ENCODE measurements around the gene KCNK1. TPM values are rescaled to one million over a fixed set of nuclear protein-coding genes. Genes with fewer than 3 reads are reported as not detected.

Gene KCNK1
- total RNA-seq = 0.10 TPM

GRCh38 chr1:233613252-233614172 is at the start of gene KCNK1:
TSS of gene KCNK1 (plus strand) at chr1:233614106. CDS start at chr1:233614172, 66 bp downstream.
- H3K27me3 ChIP-seq (ENCODE audit: insufficient read depth, low read length) = peaks cover 57% of the 10 kb centered on the region
- H3K9me3 ChIP-seq (ENCODE audit: low read depth, low read length) = no peaks in the 10 kb centered on the region
- no peak within 1 kb of the TSS for H3K4me3 ChIP-seq (ENCODE audit: low read length)
- no peaks in the 10 kb centered on the region for H3K4me1 ChIP-seq (ENCODE audit: insufficient read depth, low read length)

GRCh38 chr1:233565313-233565712 is 48.6 kb upstream of the KCNK1 start:
- Histone ChIP-seq H3K4me3 (ENCODE audit: low read length) (no peak overlapping the region), H3K4me1 (ENCODE audit: insufficient read depth, low read length) (no peaks in the 10 kb centered on the region), H3K27me3 (ENCODE audit: insufficient read depth, low read length) (no peaks in the 10 kb centered on the region), H3K9me3 (ENCODE audit: low read depth, low read length) (peaks cover 18% of the 10 kb centered on the region)

DNA sequence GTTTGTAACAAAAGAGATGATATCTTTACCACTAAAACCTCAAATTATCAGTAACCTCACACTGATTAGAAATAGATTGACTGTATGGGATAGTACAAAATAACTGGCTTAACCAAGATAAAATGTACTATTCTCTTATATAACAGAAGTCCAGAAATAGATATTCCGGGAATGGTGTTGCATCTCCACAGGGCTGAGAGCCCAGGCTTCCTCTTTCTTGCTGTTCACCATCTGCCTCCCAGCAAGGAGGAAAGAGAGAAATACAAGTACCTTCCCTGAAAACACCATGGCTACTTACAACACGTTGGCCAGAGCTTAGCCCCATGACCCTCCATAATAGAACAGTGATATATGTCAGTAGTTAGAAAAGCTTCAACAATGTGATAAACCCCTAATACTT is 47.0 kb upstream of the KCNK1 start:
- no peaks in the 10 kb centered on the region for H3K27me3 ChIP-seq (ENCODE audit: insufficient read depth, low read length)
- H3K4me3 ChIP-seq (ENCODE audit: low read length) = no peak overlapping the region
- H3K9me3 ChIP-seq (ENCODE audit: low read depth, low read length) = peaks cover 14% of the 10 kb centered on the region
- H3K4me1 ChIP-seq (ENCODE audit: insufficient read depth, low read length) = no peaks in the 10 kb centered on the region

DNA sequence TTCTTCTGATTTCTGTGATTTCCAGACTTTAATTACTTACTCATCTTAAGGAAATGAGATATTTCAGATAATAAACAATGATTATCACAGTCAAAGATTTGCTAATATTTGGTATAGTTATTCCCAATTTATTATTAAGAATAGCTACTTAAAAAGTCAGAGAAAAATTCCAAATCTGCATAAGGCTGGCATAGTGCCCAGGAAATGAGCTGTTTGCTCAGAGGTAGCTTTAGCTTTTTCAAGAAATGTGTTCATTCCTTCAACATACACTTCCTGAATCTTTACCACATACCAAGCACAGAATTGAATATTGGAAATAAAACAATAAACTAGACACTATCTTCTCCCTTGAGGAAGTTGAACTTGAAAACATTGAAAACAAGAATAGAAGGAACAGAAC is 44.3 kb upstream of the KCNK1 start:
- no peak overlapping the region for H3K4me3 ChIP-seq (ENCODE audit: low read length)
- H3K9me3 ChIP-seq (ENCODE audit: low read depth, low read length) = no peaks in the 10 kb centered on the region
- no peaks in the 10 kb centered on the region for H3K4me1 ChIP-seq (ENCODE audit: insufficient read depth, low read length)
- no peaks in the 10 kb centered on the region for H3K27me3 ChIP-seq (ENCODE audit: insufficient read depth, low read length)

GRCh38 chr1:233570216-233570615 is 43.7 kb upstream of the KCNK1 start:
- Histone ChIP-seq H3K4me1 (ENCODE audit: insufficient read depth, low read length) (no peaks in the 10 kb centered on the region), H3K4me3 (ENCODE audit: low read length) (no peak overlapping the region), H3K9me3 (ENCODE audit: low read depth, low read length) (no peaks in the 10 kb centered on the region), H3K27me3 (ENCODE audit: insufficient read depth, low read length) (no peaks in the 10 kb centered on the region)

- Histone ChIP-seq H3K27me3 (ENCODE audit: insufficient read depth, low read length) (no peaks in the 10 kb centered on the region), H3K4me1 (ENCODE audit: insufficient read depth, low read length) (no peaks in the 10 kb centered on the region), H3K4me3 (ENCODE audit: low read length) (no peak overlapping the region), H3K9me3 (ENCODE audit: low read depth, low read length) (no peaks in the 10 kb centered on the region)
Measured at GRCh38 chr1:233570706-233571105, 43.2 kb upstream of the KCNK1 start.

- H3K4me1 ChIP-seq (ENCODE audit: insufficient read depth, low read length) = no peaks in the 10 kb centered on the region
- H3K27me3 ChIP-seq (ENCODE audit: insufficient read depth, low read length) = no peaks in the 10 kb centered on the region
- no peak overlapping the region for H3K4me3 ChIP-seq (ENCODE audit: low read length)
- no peaks in the 10 kb centered on the region for H3K9me3 ChIP-seq (ENCODE audit: low read depth, low read length)
Measured at GRCh38 chr1:233572896-233573295, 41.0 kb upstream of the KCNK1 start.

DNA sequence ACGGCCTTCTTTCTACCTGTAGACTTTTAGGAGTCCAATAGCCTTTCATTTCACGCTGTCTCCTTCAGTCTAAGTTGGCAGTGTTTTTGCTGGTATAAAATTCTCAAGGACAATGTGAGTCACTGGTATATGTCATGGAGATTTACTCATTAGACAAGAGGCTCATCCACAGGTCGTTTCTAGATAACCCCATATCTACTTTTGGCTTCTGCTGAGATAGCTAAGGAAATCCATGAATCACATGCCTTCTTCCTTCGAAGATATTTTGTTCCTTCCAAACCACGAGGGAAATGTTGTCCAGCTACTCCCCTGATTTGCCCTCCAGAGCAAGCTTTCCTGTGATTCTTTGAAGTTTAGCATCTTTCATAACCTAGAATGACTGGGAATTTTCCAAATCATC is 38.5 kb upstream of the KCNK1 start:
- Histone ChIP-seq H3K4me3 (ENCODE audit: low read length) (no peak overlapping the region), H3K4me1 (ENCODE audit: insufficient read depth, low read length) (no peaks in the 10 kb centered on the region), H3K27me3 (ENCODE audit: insufficient read depth, low read length) (no peaks in the 10 kb centered on the region), H3K9me3 (ENCODE audit: low read depth, low read length) (no peaks in the 10 kb centered on the region)

GRCh38 chr1:233582439-233582838 is 31.5 kb upstream of the KCNK1 start:
- Histone ChIP-seq H3K4me1 (ENCODE audit: insufficient read depth, low read length) (no peaks in the 10 kb centered on the region), H3K27me3 (ENCODE audit: insufficient read depth, low read length) (no peaks in the 10 kb centered on the region), H3K4me3 (ENCODE audit: low read length) (no peak overlapping the region), H3K9me3 (ENCODE audit: low read depth, low read length) (no peaks in the 10 kb centered on the region)

DNA sequence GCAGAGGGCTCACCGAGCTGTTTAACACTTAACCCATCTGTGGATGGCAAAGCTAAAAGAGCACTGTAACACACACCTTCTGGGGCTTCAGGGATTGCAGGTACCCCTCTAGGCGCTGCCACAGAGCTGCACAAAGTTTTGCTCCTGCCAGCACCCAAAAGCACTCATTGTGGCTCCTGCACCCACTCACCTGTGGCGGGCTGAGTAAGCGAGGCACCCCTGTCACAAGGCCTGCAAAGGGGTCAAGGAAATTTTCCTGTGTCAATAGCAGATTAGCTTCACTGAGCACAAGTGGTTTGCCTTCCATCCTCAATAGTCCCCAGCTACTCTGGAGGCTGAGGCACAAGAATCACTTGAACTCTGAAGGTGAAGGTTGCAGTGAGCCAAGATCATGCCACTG is 29.5 kb upstream of the KCNK1 start:
- Histone ChIP-seq H3K9me3 (ENCODE audit: low read depth, low read length) (no peaks in the 10 kb centered on the region), H3K4me1 (ENCODE audit: insufficient read depth, low read length) (no peaks in the 10 kb centered on the region), H3K4me3 (ENCODE audit: low read length) (no peak overlapping the region)

GRCh38 chr1:233584931-233585330 is 29.0 kb upstream of the KCNK1 start:
- Histone ChIP-seq H3K4me1 (ENCODE audit: insufficient read depth, low read length) (no peaks in the 10 kb centered on the region), H3K4me3 (ENCODE audit: low read length) (no peak overlapping the region), H3K9me3 (ENCODE audit: low read depth, low read length) (no peaks in the 10 kb centered on the region), H3K27me3 (ENCODE audit: insufficient read depth, low read length) (peaks cover 6% of the 10 kb centered on the region)

More for the DNA sequence above, 29.5 kb upstream of the KCNK1 start:
- peaks cover 6% of the 10 kb centered on the region for H3K27me3 ChIP-seq (ENCODE audit: insufficient read depth, low read length)

DNA sequence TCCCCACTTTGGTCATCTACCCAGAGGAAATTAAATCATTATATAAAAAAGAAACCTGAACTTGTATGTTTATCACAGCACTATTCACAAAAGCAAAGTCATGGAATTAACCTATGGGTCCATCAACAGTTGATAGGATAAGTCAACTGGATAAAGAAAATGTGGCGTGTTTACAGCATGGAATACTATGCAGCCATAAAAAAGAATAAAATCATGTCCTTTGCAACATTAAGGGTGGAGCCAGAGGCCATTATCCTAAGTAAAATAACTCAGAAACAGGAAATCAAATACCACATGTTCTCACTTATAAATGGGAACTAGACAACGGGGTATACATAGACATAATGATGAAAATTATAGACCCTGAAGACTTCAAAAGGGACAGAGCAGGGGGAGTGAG is 27.6 kb upstream of the KCNK1 start:
- Histone ChIP-seq H3K4me3 (ENCODE audit: low read length) (no peak overlapping the region), H3K9me3 (ENCODE audit: low read depth, low read length) (no peaks in the 10 kb centered on the region), H3K27me3 (ENCODE audit: insufficient read depth, low read length) (peaks cover 6% of the 10 kb centered on the region), H3K4me1 (ENCODE audit: insufficient read depth, low read length) (no peaks in the 10 kb centered on the region)

DNA sequence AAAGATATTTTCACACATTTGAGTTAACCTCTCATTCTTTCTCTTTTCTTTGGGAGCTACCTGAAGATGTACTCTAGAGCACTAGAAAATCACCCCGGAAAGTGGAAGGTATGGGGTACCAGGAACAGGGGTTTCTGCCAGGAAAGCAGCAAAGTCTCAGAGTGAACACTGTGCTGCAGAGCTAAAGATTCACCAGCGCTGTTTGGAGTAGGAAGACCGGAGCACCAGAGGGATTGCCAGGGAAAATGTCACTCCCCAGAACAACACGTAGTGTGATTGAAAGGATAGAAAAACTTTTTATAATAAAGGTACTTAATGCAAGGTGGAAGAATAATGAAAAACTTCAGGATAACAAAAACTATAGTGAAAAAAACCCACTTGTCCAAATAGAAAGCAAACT is 26.7 kb upstream of the KCNK1 start:
- Histone ChIP-seq H3K9me3 (ENCODE audit: low read depth, low read length) (no peaks in the 10 kb centered on the region), H3K27me3 (ENCODE audit: insufficient read depth, low read length) (peaks cover 6% of the 10 kb centered on the region), H3K4me3 (ENCODE audit: low read length) (no peak overlapping the region), H3K4me1 (ENCODE audit: insufficient read depth, low read length) (no peaks in the 10 kb centered on the region)

DNA sequence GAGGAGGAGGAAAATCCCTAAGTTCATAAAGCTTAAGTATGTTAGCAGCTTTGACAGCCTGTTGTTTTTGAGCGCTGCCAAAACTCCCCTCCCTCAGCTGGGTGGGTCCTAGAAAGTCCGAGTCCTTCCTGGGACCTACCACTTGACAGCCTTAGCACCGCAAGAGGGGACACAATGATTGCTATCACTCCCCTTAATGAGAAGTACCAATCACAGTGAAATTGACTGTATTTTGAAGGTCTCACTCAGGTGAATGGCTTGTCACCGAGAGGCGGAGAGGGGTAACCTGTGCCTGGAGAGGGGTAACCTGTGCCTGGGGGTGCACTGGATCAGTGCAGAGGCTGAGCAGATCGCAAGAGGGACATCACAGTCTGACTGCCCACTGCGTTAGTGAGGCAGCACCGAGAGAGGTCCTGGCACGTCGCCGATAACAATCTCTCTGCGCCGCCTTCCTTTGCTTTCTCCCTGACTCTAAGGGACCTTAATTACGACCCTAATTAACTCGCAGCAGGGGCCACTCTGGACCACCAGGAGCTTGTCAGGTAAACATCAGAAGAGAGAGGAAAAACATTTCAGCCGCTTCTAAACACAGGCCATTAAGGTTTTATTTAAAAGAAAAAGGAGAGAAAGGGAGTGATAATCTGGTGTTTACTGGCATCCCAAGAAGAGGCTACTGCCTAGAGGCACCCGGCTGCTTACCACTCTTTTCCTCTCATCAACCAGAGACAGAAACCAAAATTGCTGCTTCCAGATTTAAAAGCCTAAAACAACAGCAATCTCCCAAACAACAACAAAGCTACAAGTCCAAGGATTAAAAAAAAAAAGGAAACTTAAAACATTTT is 25.7 kb upstream of the KCNK1 start:
- Histone ChIP-seq H3K27me3 (ENCODE audit: insufficient read depth, low read length) (peaks cover 6% of the 10 kb centered on the region), H3K4me3 (ENCODE audit: low read length) (no peak overlapping the region), H3K4me1 (ENCODE audit: insufficient read depth, low read length) (no peaks in the 10 kb centered on the region), H3K9me3 (ENCODE audit: low read depth, low read length) (no peaks in the 10 kb centered on the region)

DNA sequence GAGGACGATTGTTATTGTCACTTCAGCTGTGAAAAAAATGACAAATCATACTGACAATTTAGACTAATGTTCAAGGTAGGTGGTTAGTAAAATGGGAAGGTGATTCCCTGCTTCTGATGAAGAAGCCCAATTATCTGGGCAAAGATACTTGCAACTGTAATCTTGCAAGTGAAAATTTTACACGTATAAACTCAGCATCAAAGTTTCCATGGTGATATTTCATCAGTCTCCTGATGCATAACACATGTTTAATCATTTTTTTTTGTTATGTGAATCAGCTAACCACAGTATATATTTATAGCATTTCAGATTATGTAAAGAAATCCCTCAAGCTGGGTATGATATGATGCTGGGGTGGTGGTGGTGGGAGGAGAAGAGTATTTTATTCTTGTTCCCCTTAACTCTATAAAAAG is 16.4 kb upstream of the KCNK1 start:
- Histone ChIP-seq H3K4me1 (ENCODE audit: insufficient read depth, low read length) (no peaks in the 10 kb centered on the region), H3K27me3 (ENCODE audit: insufficient read depth, low read length) (no peaks in the 10 kb centered on the region), H3K9me3 (ENCODE audit: low read depth, low read length) (no peaks in the 10 kb centered on the region), H3K4me3 (ENCODE audit: low read length) (no peak overlapping the region)

All from mononuclear cell (primary cell).